Measurements from ENCODE around the gene TMED4.

- TF ChIP-seq, protein P1, sequence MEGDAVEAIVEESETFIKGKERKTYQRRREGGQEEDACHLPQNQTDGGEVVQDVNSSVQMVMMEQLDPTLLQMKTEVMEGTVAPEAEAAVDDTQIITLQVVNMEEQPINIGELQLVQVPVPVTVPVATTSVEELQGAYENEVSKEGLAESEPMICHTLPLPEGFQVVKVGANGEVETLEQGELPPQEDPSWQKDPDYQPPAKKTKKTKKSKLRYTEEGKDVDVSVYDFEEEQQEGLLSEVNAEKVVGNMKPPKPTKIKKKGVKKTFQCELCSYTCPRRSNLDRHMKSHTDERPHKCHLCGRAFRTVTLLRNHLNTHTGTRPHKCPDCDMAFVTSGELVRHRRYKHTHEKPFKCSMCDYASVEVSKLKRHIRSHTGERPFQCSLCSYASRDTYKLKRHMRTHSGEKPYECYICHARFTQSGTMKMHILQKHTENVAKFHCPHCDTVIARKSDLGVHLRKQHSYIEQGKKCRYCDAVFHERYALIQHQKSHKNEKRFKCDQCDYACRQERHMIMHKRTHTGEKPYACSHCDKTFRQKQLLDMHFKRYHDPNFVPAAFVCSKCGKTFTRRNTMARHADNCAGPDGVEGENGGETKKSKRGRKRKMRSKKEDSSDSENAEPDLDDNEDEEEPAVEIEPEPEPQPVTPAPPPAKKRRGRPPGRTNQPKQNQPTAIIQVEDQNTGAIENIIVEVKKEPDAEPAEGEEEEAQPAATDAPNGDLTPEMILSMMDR (IDR thresholded peaks at IDR 0.05) = no peak
- peak; percentile 16 to 62 for TF ChIP-seq POLR2A (IDR thresholded peaks at IDR 0.05)
Measured at GRCh38 chr7:44615149-44615611, 33.1 kb upstream of the TMED4 start.

Data from Peyer's patch (tissue), 4 donors.